HCT116 (cell line): Measurements from ENCODE around the gene CDK8.

ENCODE experiments used
- POLR2A ChIP-seq: IDR thresholded peaks from 2 replicates; pipeline ENCODE4 v1.7.0; 2011; ENCODE audit warnings: borderline replicate concordance; ENCODE audit not compliant: insufficient read depth, insufficient read length; ENCODE audit errors: extremely low read depth
- SRF ChIP-seq: IDR thresholded peaks from 2 replicates; pipeline ENCODE4 v1.6.1; 2012; ENCODE audit warnings: low read depth
- YY1 ChIP-seq: IDR thresholded peaks from 2 replicates; pipeline ENCODE4 v1.6.1; 2011; ENCODE audit warnings: low read length, low read depth, moderate library complexity, mild to moderate bottlenecking; ENCODE audit not compliant: insufficient replicate concordance; ENCODE audit errors: extremely low read depth
- TF ChIP-seq, protein P1 (sequence below), 3 experiments: fragments of 200-600 bp in 1 of 3; sonication (generic) in 1 of 3; IDR thresholded peaks in 2 of 3; conservative IDR thresholded peaks in 1 of 3; 2 replicates each; pipeline ENCODE4 v1.5.1; 2012 to 2017; ENCODE audit warnings: low read depth in 2 of 3, low read length in 2 of 3, antibody characterized with exemption in 1 of 3, borderline replicate concordance in 1 of 3, control low read depth in 1 of 3, mild to moderate bottlenecking in 1 of 3, mixed read lengths in 1 of 3, mixed run types in 1 of 3, moderate library complexity in 1 of 3; ENCODE audit not compliant: insufficient read depth in 1 of 3

DNA sequence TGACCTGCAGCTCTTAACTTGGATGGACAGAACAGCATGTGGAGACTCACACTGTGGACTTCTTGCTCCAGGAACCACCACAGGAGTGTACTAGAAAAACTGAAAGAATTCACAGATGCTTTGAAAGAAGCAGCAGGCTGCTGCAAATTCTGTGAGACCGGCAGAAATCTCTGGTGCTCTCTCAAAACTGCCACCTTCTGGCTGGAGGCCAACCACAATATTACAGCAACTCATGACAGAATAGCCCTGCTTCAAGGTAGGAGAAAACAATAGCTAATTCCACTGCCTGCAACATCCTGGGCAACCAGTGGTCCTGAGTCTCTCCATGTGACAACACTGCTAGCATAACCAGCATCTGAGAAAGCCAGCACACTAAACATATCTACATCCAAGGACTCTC lies 26.9 kb downstream of the CDK8 start:
- TF ChIP-seq SRF (no peak), POLR2A (no peak), YY1 (no peak)
- TF ChIP-seq, protein P1, sequence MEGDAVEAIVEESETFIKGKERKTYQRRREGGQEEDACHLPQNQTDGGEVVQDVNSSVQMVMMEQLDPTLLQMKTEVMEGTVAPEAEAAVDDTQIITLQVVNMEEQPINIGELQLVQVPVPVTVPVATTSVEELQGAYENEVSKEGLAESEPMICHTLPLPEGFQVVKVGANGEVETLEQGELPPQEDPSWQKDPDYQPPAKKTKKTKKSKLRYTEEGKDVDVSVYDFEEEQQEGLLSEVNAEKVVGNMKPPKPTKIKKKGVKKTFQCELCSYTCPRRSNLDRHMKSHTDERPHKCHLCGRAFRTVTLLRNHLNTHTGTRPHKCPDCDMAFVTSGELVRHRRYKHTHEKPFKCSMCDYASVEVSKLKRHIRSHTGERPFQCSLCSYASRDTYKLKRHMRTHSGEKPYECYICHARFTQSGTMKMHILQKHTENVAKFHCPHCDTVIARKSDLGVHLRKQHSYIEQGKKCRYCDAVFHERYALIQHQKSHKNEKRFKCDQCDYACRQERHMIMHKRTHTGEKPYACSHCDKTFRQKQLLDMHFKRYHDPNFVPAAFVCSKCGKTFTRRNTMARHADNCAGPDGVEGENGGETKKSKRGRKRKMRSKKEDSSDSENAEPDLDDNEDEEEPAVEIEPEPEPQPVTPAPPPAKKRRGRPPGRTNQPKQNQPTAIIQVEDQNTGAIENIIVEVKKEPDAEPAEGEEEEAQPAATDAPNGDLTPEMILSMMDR (IDR thresholded peaks at IDR 0.05 in 2 of 3, conservative IDR thresholded peaks at IDR 0.05 in 1 of 3; ENCODE audit: borderline replicate concordance in 1 of 3, insufficient read depth in 1 of 3, low read depth in 2 of 3, low read length in 2 of 3) = no peak
